HEK293T (cell line): Measurements from ENCODE around the gene ETV6.

Source experiments
- CTCF ChIA-PET: fragments of 350-600 bp; formaldehyde crosslinking; extraction: SDS; loops from one replicate; lab custom pipeline; 2021; ENCODE audit warnings: antibody characterized with exemption, inconsistent platforms; lab: Yijun Ruan, JAX
- POLR2A ChIA-PET: fragments of 350-600 bp; formaldehyde crosslinking; extraction: SDS; loops from one replicate; lab custom pipeline; 2020; ENCODE audit warnings: antibody characterized with exemption, inconsistent platforms; lab: Yijun Ruan, JAX
- DNase-seq: peaks from one replicate; pipeline ENCODE4 v3.0.0; 2012; ENCODE audit warnings: mixed read lengths; ENCODE audit errors: extremely low spot score
- ARNT ChIP-seq: fragments of 450-650 bp; IDR thresholded peaks from 2 replicates; pipeline ENCODE4 v1.6.1; 2017; ENCODE audit warnings: mild to moderate bottlenecking
- BHLHE40 ChIP-seq: fragments of 450-650 bp; IDR thresholded peaks from 2 replicates; pipeline ENCODE4 v1.6.1; 2016; ENCODE audit warnings: mild to moderate bottlenecking, moderate library complexity, borderline replicate concordance
- CTBP1 ChIP-seq: fragments of 450-650 bp; IDR thresholded peaks from 2 replicates; pipeline ENCODE4 v1.6.1; 2016; ENCODE audit warnings: borderline replicate concordance
- ELF4 ChIP-seq: fragments of 450-650 bp; IDR thresholded peaks from 2 replicates; pipeline ENCODE4 v1.6.1; 2017; ENCODE audit warnings: antibody characterized with exemption
- FOXA1 ChIP-seq: fragments of 450-650 bp; IDR thresholded peaks from 2 replicates; pipeline ENCODE4 v1.6.1; 2016; ENCODE audit warnings: mild to moderate bottlenecking
- FOXK2 ChIP-seq: fragments of 450-650 bp; IDR thresholded peaks from 2 replicates; pipeline ENCODE4 v1.6.1; 2016; ENCODE audit warnings: mild to moderate bottlenecking
- FOXM1 ChIP-seq: fragments of 450-650 bp; IDR thresholded peaks from 2 replicates; pipeline ENCODE4 v1.6.1; 2017; ENCODE audit warnings: mild to moderate bottlenecking, borderline replicate concordance
- HDGF ChIP-seq: fragments of 450-650 bp; IDR thresholded peaks from 2 replicates; pipeline ENCODE4 v1.6.1; 2017; ENCODE audit warnings: antibody characterized with exemption, borderline replicate concordance
- L3MBTL2 ChIP-seq: fragments of 450-650 bp; conservative IDR thresholded peaks from 2 replicates; pipeline ENCODE4 v1.6.1; 2016; ENCODE audit warnings: mild to moderate bottlenecking
- LEF1 ChIP-seq: fragments of 450-650 bp; IDR thresholded peaks from 2 replicates; pipeline ENCODE4 v1.6.1; 2017; ENCODE audit warnings: mild to moderate bottlenecking, borderline replicate concordance
- NFRKB ChIP-seq: fragments of 450-650 bp; IDR thresholded peaks from 2 replicates; pipeline ENCODE4 v1.6.1; 2016; ENCODE audit warnings: mild to moderate bottlenecking, moderate library complexity
- SP1 ChIP-seq: fragments of 450-650 bp; IDR thresholded peaks from 2 replicates; pipeline ENCODE4 v1.6.1; 2017
- SUZ12 ChIP-seq: fragments of 450-650 bp; IDR thresholded peaks from 2 replicates; pipeline ENCODE4 v1.6.1; 2016; ENCODE audit warnings: mild to moderate bottlenecking
- TARDBP ChIP-seq: fragments of 450-650 bp; IDR thresholded peaks from 2 replicates; pipeline ENCODE4 v1.6.1; 2016
- ZNF384 ChIP-seq: fragments of 450-650 bp; IDR thresholded peaks from 2 replicates; pipeline ENCODE4 v1.6.1; 2016
- TF ChIP-seq, protein P1 (sequence below): fragments of 450-650 bp; IDR thresholded peaks from 2 replicates; pipeline ENCODE4 v1.6.1; 2016

The ETV6 gene

DNA sequence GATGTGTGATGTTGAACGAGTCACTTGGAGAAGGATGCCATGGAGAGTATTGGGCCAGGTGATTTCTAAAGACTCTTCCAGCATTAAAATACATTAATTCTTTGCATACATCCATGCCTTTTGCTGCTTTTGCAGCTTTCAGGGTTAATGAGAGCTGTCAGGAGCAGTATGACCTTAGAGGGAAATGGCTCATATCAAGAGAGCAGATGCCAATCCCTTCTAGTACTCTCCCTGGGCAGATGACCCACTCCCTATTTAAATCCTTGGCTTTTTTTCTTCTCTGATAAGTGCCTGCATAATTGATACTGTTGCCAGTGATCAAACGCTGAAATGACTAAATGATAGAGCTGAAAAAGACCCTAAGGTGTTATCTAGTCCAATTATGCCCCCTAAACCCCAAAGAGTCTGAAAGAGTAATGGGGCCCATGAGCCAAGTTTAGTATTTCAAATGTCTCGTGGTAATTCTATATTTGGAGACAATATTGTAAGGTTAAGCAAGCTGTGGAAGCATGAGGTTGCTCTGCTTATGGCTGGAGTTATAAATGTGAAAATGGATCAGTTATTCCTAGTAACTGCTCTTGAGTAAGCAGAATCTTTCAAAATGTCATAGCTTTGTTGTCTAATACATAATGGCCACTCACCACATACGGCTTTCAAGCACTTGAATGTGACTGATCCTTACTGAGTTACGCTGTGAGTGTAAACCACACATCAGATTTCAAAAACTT lies 137.3 kb downstream of the ETV6 start:
- TF ChIP-seq FOXA1 = no peak
- POLR2A ChIA-PET = no interaction called here
- CTCF ChIA-PET = no interaction called here
- no peak for DNase-seq

DNA sequence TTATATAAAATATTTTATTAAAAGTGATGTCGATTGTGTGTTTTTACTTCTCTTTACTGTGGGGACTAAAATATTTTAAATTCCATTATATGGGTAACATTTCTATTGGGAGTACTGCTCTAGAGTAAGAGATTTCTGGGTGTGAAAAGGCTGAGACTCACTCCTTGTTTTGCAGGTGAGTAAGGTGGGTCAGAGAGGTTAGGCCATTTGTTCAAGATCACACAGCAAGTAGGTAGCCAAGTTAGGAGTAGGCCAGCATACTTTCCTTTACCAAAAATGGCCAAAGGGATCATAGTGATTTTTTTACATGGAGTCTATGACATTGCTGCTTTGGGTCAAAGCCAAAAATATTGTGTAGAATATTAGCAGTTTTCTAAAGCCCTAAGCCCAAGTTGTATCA lies 138.0 kb downstream of the ETV6 start:
- POLR2A ChIA-PET = no interaction called here
- CTCF ChIA-PET = no interaction called here

GRCh38 chr12:11787933-11788849 lies 138.7 kb downstream of the ETV6 start:
- TF ChIP-seq HDGF = no peak
- no peak for TF ChIP-seq FOXA1
- TF ChIP-seq BHLHE40 = no peak
- no peak for TF ChIP-seq SUZ12
- TF ChIP-seq CTBP1 = no peak
- TF ChIP-seq FOXK2 = no peak
- TF ChIP-seq SP1 = no peak
- POLR2A ChIA-PET = no interaction called here
- no peak for DNase-seq
- CTCF ChIA-PET = no interaction called here

More for the DNA sequence above, 138.0 kb downstream of the ETV6 start:
- DNase-seq = no peak
- TF ChIP-seq ELF4 (no peak), ARNT (no peak), BHLHE40 (no peak), CTBP1 (no peak), NFRKB (no peak), TARDBP (no peak), FOXA1 (no peak), L3MBTL2 (no peak), FOXM1 (no peak), SP1 (no peak), ZNF384 (no peak), LEF1 (no peak), SUZ12 (no peak), FOXK2 (no peak), HDGF (no peak)
- TF ChIP-seq, protein P1, sequence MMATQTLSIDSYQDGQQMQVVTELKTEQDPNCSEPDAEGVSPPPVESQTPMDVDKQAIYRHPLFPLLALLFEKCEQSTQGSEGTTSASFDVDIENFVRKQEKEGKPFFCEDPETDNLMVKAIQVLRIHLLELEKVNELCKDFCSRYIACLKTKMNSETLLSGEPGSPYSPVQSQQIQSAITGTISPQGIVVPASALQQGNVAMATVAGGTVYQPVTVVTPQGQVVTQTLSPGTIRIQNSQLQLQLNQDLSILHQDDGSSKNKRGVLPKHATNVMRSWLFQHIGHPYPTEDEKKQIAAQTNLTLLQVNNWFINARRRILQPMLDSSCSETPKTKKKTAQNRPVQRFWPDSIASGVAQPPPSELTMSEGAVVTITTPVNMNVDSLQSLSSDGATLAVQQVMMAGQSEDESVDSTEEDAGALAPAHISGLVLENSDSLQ = no peak

- DNase-seq = no peak
- TF ChIP-seq CTBP1 = no peak
- no peak for TF ChIP-seq HDGF
- TF ChIP-seq ARNT = no peak
- TF ChIP-seq FOXK2 = no peak
- TF ChIP-seq FOXM1 = no peak
- TF ChIP-seq, protein P1 = no peak
- POLR2A ChIA-PET = no interaction called here
- CTCF ChIA-PET = no interaction called here
These were observed 144.6 kb downstream of the ETV6 start for GRCh38 chr12:11793921-11794710.

GRCh38 chr12:11794751-11795150 lies 145.3 kb downstream of the ETV6 start:
- TF ChIP-seq ZNF384 = no peak
- no peak for DNase-seq
- CTCF ChIA-PET = no interaction called here
- POLR2A ChIA-PET = no interaction called here

- CTCF ChIA-PET = no interaction called here
- TF ChIP-seq CTBP1 = no peak
- POLR2A ChIA-PET = no interaction called here
- no peak for DNase-seq
These were observed 145.9 kb downstream of the ETV6 start for GRCh38 chr12:11795192-11795912.
